Urothelium cell line (cell line): ENCODE measurements around the gene LMO7.

Experiments used
- DNase-seq: peaks from one replicate; pipeline ENCODE4 v3.0.0; 2011; ENCODE audit warnings: low spot score, mixed read lengths
- FAIRE-seq: peaks from 2 replicates; lab custom pipeline; 2011; peaks lifted over from hg19 to GRCh38; lab: Jason Lieb, UNC

Gene LMO7

GRCh38 chr13:75831389-75831788, 195.3 kb downstream of the LMO7 start:
- FAIRE-seq (no peak), DNase-seq (no peak)

- no peak for FAIRE-seq
- no peak for DNase-seq
Observed at GRCh38 chr13:75832812-75833211, 196.7 kb downstream of the LMO7 start.

- no peak for FAIRE-seq
- no peak for DNase-seq
Observed at GRCh38 chr13:75836441-75836840, 200.3 kb downstream of the LMO7 start.

GRCh38 chr13:75838366-75839005, 202.4 kb downstream of the LMO7 start:
- no peak for FAIRE-seq
- DNase-seq = no peak

- DNase-seq (no peak), FAIRE-seq (no peak)
Observed at GRCh38 chr13:75839406-75839805, 203.3 kb downstream of the LMO7 start.

DNA sequence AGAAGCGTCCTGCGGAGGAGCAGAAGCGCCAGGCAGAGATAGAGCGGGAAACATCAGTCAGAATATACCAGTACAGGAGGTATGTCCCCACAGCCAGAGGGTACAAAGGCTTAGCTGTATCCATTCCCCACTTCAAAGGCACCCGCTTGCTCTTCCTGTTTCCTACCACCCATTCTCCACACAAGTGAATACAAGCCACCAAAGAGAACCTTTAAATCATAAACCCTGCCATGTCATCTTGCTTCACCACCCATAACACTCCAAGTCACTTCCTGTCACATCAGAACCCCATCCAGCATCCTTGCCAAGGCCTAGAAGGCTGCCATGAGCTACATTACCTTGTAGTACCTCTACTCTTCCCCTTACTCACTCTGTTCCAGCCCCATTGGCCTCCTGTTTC, 205.8 kb downstream of the LMO7 start:
- no peak for DNase-seq
- FAIRE-seq = no peak

DNA sequence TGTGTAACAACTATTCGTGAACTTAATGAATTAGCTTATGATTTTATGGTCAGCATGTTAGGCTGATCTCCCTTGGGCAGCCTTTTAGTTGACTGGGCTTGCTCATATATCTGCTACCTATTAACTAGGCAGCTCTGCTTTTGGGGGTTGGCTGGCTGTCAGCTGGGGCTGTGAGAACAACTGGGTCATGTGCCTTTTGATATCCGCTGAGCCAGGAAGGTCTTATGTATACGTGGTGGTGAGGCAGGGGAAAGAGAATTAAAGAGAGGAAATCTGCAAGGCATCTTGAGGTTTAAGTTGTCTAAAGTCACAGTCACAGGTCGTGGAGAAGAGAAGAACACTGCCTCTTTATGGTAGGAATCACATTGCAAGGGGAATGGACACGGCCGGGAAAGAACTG, 206.9 kb downstream of the LMO7 start:
- FAIRE-seq = no peak
- no peak for DNase-seq

GRCh38 chr13:75843991-75844390, 207.9 kb downstream of the LMO7 start:
- FAIRE-seq = no peak
- DNase-seq = no peak

DNA sequence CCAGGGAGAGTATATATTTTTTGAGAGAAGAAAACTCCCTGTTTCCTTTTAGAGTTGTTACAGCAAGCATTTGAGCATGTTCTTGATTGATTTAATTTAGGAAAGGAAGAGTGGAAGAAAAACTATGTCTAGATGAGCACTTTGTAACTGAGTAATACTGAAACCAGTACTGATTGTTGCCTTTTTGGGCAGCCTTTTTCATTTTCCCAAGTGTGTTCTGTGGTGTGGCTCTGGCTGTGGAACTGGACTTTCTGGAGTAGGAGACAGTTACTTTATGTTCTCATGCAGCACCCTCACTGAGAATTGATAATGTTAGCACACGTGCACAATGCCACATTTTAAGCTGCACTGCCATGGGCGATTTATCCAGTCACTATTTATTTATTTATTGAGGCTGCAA, 211.5 kb downstream of the LMO7 start:
- FAIRE-seq (no peak), DNase-seq (no peak)

GRCh38 chr13:75850916-75851315, 214.8 kb downstream of the LMO7 start:
- DNase-seq = no peak
- FAIRE-seq = no peak

- FAIRE-seq (no peak), DNase-seq (no peak)
Observed at GRCh38 chr13:75855216-75855615, 219.1 kb downstream of the LMO7 start.

DNA sequence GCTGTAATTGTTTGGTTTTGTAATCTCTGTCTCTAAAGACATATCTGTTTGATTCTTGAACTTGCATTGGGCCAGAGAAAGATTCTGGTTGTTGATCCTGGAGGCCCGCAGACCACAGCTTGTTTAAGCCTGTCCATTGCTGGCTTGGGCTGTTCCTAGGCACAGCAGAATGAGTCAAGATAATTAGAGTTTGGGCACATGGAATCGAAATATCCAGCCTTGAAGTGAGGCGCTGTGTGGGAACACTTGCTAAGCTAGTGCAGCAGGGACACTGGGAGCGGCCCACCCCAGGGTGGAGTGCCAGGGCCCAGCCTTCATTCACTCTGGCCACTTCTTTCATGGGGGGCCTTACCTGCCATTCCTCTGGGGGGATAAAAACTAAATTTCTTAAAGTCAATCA, 219.7 kb downstream of the LMO7 start:
- no peak for DNase-seq
- no peak for FAIRE-seq

DNA sequence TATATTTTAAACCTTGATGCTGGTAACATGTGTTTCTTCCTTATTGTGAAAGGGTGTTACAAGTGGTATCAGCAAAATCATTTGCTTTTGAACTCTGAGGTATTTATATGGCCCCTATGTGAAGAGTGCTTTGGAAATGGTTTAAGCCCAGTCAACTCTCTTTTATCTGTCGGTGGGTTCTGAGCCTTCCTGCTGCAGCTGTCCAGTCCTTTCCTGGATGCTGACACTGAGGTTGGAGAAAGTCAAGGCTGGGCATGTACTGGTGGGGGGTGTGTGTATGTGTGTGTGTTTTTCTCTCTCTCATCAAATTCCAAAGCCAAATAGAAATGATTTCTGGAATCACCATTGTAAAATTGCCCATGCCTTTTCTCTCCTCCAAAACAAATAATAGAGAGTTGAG, 221.2 kb downstream of the LMO7 start:
- no peak for FAIRE-seq
- DNase-seq = no peak

DNA sequence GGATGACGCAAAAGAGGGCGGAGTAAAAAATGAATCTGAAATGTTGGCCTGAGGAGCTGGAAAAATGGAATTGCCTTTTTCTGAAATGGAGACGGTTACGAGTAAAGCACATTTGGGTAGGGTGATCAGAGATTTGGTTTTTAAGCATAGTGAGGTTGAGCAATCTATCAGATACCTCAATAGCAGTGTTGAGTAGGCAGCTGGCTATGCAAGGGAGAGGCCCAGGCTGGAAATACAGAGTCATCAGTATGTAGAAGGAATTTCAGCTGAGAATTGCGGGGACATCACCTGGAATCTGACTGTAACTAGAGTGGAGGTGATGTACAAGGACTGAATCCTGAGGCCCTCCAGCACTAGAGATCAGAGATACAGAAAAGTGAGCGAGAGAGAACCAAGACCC, 224.8 kb downstream of the LMO7 start:
- no peak for FAIRE-seq

GRCh38 chr13:75861786-75862185, 225.7 kb downstream of the LMO7 start:
- no peak for DNase-seq
- FAIRE-seq = no peak

More for the DNA sequence above, 224.8 kb downstream of the LMO7 start:
- no peak for DNase-seq

- FAIRE-seq = no peak
Observed at GRCh38 chr13:75864718-75865117, 228.6 kb downstream of the LMO7 start.

DNA sequence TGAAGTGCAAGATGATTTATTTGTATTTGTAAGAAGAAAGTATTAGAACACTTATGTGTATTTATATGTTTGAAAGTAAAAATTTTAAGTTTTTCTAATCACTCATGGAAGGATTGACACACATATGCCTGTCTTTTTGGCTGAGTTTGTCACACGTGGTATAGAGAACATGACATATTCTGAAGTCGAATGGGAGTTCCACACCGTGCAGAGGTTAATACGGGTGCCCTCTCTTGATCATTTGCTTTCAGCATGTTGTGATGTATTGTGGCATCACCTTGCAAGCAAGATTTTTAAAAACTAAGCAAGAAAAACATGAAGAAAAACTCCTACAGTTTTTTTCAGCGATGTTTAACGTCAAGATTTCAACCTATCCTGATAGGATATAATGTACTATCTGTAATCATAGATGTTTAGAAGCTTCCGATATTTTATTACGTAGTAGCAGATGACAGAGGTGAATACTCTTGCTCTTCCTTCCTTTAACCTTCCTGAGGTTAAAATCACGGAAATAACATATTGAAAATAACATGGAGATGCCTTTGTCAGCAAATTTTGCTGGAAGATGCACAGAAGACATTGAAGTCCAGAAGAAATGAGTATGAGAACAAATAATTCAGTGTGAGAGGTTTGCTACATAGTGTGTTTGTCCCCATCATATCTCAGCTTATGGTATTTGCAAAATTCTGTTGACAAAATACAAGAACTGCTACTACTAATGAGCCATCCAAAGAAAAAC, 231.4 kb downstream of the LMO7 start:
- FAIRE-seq (no peak), DNase-seq (no peak)

More at GRCh38 chr13:75864718-75865117, 228.6 kb downstream of the LMO7 start:
- DNase-seq = no peak

DNA sequence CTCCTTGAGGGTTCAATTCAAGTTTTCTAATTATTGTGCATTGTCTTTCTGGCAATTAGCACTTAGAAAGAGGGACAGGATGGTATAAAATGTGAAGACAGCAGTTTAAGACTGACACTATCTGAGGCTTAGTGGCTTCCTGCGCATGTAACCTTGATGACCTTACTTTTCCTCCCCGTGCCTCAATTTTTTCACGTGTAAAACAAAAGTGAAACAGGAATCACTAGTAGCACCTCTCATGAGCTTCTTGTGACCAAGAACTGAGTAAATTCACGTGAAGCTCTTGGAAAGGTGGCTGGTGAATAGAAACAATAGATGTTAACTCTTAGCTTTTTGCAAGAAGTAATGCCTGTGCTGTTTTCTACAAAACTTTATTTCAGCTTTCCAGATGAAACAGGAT, 233.9 kb downstream of the LMO7 start:
- DNase-seq = no peak
- no peak for FAIRE-seq

GRCh38 chr13:75870397-75870903, 234.3 kb downstream of the LMO7 start:
- peak; percentile 20 for DNase-seq
- no peak for FAIRE-seq

GRCh38 chr13:75871059-75871458, 234.9 kb downstream of the LMO7 start:
- DNase-seq (no peak), FAIRE-seq (no peak)

GRCh38 chr13:75872980-75873379, 236.8 kb downstream of the LMO7 start:
- FAIRE-seq = no peak
- no peak for DNase-seq

- DNase-seq = no peak
- FAIRE-seq = no peak
Observed at GRCh38 chr13:75873494-75873893, 237.4 kb downstream of the LMO7 start.
